Right lobe of liver (tissue), 4 donors: ENCODE results near the gene PRKN.

Experiments
- POLR2A ChIP-seq: fragments of 450-650 bp; IDR thresholded peaks from one replicate; pipeline ENCODE4 v1.6.1; 2017; ENCODE audit warnings: antibody characterized with exemption, mild to moderate bottlenecking
- TF ChIP-seq, protein P1 (sequence below), 4 donors: fragments of 200-600 bp in 3 of 4; fragments of 450-650 bp in 1 of 4; IDR thresholded peaks; one replicate each; pipeline versions ENCODE4 v1.5.1 to v1.8.0; 2016 to 2022; ENCODE audit warnings: antibody characterized with exemption in 4 of 4, mild to moderate bottlenecking in 2 of 4
- donor health status: DM: no; HTN: no; CAD: no.
- donor health status: DM: no; HTN: no; CAD: no.
- donor health status: DM: no; HTN: yes; CAD: no.

DNA sequence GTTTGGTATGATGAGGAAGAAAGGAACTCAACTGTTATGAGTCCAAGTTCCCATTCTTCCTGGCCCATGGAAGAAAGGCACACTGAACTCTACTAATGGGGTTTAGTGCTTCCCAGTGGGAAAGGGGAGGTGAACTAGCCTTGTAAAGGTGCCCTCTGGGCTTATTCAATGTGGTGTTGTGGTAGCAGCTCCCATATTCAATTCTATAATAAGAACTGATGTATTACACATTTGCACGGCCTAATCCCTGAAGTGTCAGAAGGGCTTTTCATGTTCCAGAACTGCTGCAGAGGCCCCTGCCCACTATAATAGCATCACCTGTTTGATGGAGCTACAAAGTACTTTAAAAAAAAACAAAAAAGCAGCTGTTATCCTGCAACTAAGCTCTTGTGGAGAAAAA, 17.1 kb downstream of the PRKN start:
- TF ChIP-seq, protein P1, sequence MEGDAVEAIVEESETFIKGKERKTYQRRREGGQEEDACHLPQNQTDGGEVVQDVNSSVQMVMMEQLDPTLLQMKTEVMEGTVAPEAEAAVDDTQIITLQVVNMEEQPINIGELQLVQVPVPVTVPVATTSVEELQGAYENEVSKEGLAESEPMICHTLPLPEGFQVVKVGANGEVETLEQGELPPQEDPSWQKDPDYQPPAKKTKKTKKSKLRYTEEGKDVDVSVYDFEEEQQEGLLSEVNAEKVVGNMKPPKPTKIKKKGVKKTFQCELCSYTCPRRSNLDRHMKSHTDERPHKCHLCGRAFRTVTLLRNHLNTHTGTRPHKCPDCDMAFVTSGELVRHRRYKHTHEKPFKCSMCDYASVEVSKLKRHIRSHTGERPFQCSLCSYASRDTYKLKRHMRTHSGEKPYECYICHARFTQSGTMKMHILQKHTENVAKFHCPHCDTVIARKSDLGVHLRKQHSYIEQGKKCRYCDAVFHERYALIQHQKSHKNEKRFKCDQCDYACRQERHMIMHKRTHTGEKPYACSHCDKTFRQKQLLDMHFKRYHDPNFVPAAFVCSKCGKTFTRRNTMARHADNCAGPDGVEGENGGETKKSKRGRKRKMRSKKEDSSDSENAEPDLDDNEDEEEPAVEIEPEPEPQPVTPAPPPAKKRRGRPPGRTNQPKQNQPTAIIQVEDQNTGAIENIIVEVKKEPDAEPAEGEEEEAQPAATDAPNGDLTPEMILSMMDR (IDR thresholded peaks at IDR 0.05) = no peak
- TF ChIP-seq POLR2A = no peak
